K562 (cell line): ENCODE measurements around the gene SGCB. TPM values are rescaled to one million over a fixed set of nuclear protein-coding genes. Genes with fewer than 3 reads are reported as not detected.
A peak's percentile ranks its signal among the peaks of the same experiment; 100 is the strongest.

Experiments used
- ATAC-seq: fragments of 200-7000 bp; cut with Tn5 transposase; 3 replicates; pipeline ENCODE4 v1.9.1; 2020; ENCODE audit warnings: moderate library complexity
- Bru-seq: library from RNA; stranded (reverse); fragments of 400-500 nt; gene quantifications from one replicate; lab custom pipeline; 2021; lab: Mats Ljungman, UMichigan
- BruChase-seq, 2 experiments: library from RNA; stranded (reverse); fragments of 400-500 nt; gene quantifications; one replicate each; lab custom pipeline; 2021; lab: Mats Ljungman, UMichigan
- BruUV-seq: library from RNA; stranded (reverse); fragments of 400-500 nt; replicated peaks from 2 replicates; lab custom pipeline; 2021; lab: Mats Ljungman, UMichigan
- CTCF ChIA-PET: fragments of 300-600 bp; formaldehyde crosslinking; extraction: SDS; loops from one replicate; lab custom pipeline; 2021; ENCODE audit warnings: low intra/inter-chr PET ratio; lab: Yijun Ruan, JAX
- POLR2A ChIA-PET: fragments of 300-600, 350-650 bp; sonication (Branson Sonifier 250); formaldehyde crosslinking; extraction: SDS; loops from one replicate; lab custom pipeline; 2021; ENCODE audit warnings: antibody characterized with exemption, inconsistent platforms; lab: Yijun Ruan, JAX
- DNase-seq, 4 experiments: peaks; one replicate each; pipeline versions ENCODE4 v3.0.0 to v3.0.0-alpha.2; 2011 to 2018; ENCODE audit warnings: low spot score in 3 of 4, mixed read lengths in 3 of 4; ENCODE audit errors: extremely low read depth in 1 of 4
- FAIRE-seq: peaks from 2 replicates; lab custom pipeline; 2011; peaks lifted over from hg19 to GRCh38; lab: Jason Lieb, UNC
- H2AFZ ChIP-seq: 2 replicates; pipeline ENCODE4 v1.6.0; 2011; ENCODE audit warnings: low read depth, low read length, control low read depth, inconsistent platforms
- H3K27ac ChIP-seq: fragments of 200-600 bp; 3 replicates; pipeline ENCODE4 v1.8.0; 2011; ENCODE audit warnings: low read depth, mild to moderate bottlenecking, control low read depth, inconsistent platforms, low read length, moderate library complexity, mixed read lengths; ENCODE audit errors: extremely low read depth
- H3K27me3 ChIP-seq, 2 experiments: fragments of 300-600 bp in 1 of 2; 2 replicates in 1 of 2; 3 replicates in 1 of 2; pipeline versions ENCODE4 v1.6.0 to v1.8.0; 2011; ENCODE audit warnings: inconsistent platforms in 2 of 2, low read length in 2 of 2, mild to moderate bottlenecking in 1 of 2, mixed read lengths in 1 of 2, moderate library complexity in 1 of 2; ENCODE audit not compliant: control insufficient read depth in 2 of 2, insufficient read depth in 2 of 2
- H3K36me3 ChIP-seq: fragments of 300-600 bp; 3 replicates; pipeline ENCODE4 v1.8.0; 2011; ENCODE audit warnings: mild to moderate bottlenecking, low read length, inconsistent platforms; ENCODE audit not compliant: control insufficient read depth, insufficient read depth
- H3K4me1 ChIP-seq, 2 experiments: fragments of 200-600 bp in 1 of 2; replicated peaks in 1 of 2; 2 replicates in 1 of 2; 3 replicates in 1 of 2; pipeline versions ENCODE4 v1.5.1 to v1.8.0; 2011; ENCODE audit warnings: inconsistent platforms in 2 of 2, low read length in 2 of 2, mild to moderate bottlenecking in 1 of 2, mixed read lengths in 1 of 2, moderate library complexity in 1 of 2; ENCODE audit not compliant: control insufficient read depth in 2 of 2, insufficient read depth in 2 of 2
- H3K4me2 ChIP-seq: 2 replicates; pipeline ENCODE4 v1.6.1; 2011; ENCODE audit warnings: low read length, control low read depth, inconsistent platforms, mixed read lengths; ENCODE audit not compliant: insufficient read depth
- H3K4me3 ChIP-seq: fragments of 200-600 bp; sonication (generic), shearing (Covaris generic); 2 replicates; pipeline ENCODE4 v1.5.1; 2016; ENCODE audit warnings: control low read depth, inconsistent platforms
- H3K79me2 ChIP-seq: fragments of 200-600 bp; 3 replicates; pipeline ENCODE4 v1.8.0; 2011; ENCODE audit warnings: low read length, inconsistent platforms; ENCODE audit not compliant: control insufficient read depth, insufficient read depth
- H3K9ac ChIP-seq, 2 experiments: 2 replicates each; pipeline versions ENCODE4 v1.6.0 to v1.6.1; 2011; ENCODE audit warnings: low read depth in 2 of 2, low read length in 2 of 2, control low read depth in 1 of 2, inconsistent platforms in 1 of 2, mild to moderate bottlenecking in 1 of 2, mixed read lengths in 1 of 2; ENCODE audit not compliant: insufficient read depth in 1 of 2
- H3K9me1 ChIP-seq: one replicate; pipeline ENCODE4 v1.6.0; 2011; ENCODE audit warnings: inconsistent platforms, mild to moderate bottlenecking, low read length, moderate library complexity; ENCODE audit not compliant: control insufficient read depth, insufficient read depth
- H3K9me3 ChIP-seq: replicated peaks from 2 replicates; pipeline ENCODE4 v1.5.1; 2011; ENCODE audit warnings: low read depth, low read length, inconsistent platforms; ENCODE audit not compliant: control insufficient read depth, insufficient read depth
- H4K20me1 ChIP-seq: replicated peaks from 2 replicates; pipeline ENCODE4 v1.6.1; 2011; ENCODE audit warnings: low read length, inconsistent platforms, mixed read lengths; ENCODE audit not compliant: control insufficient read depth, insufficient read depth
- CHCHD3 ChIP-seq: fragments of 250-450 bp; sonication (Bioruptor Pico); IDR thresholded peaks from 2 replicates; pipeline ENCODE4 v2.1.2; 2022; ENCODE audit warnings: mild to moderate bottlenecking
- DMBX1 ChIP-seq: fragments of 250-450 bp; sonication (Bioruptor Pico); IDR thresholded peaks from 2 replicates; pipeline ENCODE4 v1.8.0; 2022; ENCODE audit warnings: inconsistent platforms, mild to moderate bottlenecking, moderate library complexity, borderline replicate concordance
- HOXB6 ChIP-seq: fragments of 250-450 bp; sonication (Bioruptor Pico); IDR thresholded peaks from 2 replicates; pipeline ENCODE4 v1.5.1; 2022; ENCODE audit warnings: mild to moderate bottlenecking, borderline replicate concordance
- MCM5 ChIP-seq: fragments of 450-650 bp; IDR thresholded peaks from 2 replicates; pipeline ENCODE4 v1.6.1; 2016; ENCODE audit warnings: low read depth
- NRF1 ChIP-seq, 2 experiments: fragments of 450-650 bp; IDR thresholded peaks in 1 of 2; conservative IDR thresholded peaks in 1 of 2; 2 replicates each; pipeline ENCODE4 v1.6.1; 2014; ENCODE audit warnings: mild to moderate bottlenecking in 2 of 2
- POLR2G ChIP-seq: fragments of 200-400 bp; formaldehyde crosslinking; IDR thresholded peaks from 2 replicates; pipeline ENCODE4 v1.6.1; 2017; ENCODE audit warnings: low read depth, mild to moderate bottlenecking, antibody characterized with exemption, low read length, moderate library complexity
- SMARCC2 ChIP-seq: fragments of 450-650 bp; IDR thresholded peaks from 2 replicates; pipeline ENCODE4 v1.6.1; 2017; ENCODE audit warnings: antibody characterized with exemption, moderate library complexity, mild to moderate bottlenecking, low read depth
- YY1 ChIP-seq, 3 experiments: IDR thresholded peaks; 2 replicates each; pipeline ENCODE4 v1.6.1; 2011; ENCODE audit warnings: low read length in 2 of 3, mild to moderate bottlenecking in 2 of 3, moderate library complexity in 2 of 3, borderline replicate concordance in 1 of 3, control low read depth in 1 of 3, low read depth in 1 of 3; ENCODE audit not compliant: insufficient read depth in 3 of 3, insufficient replicate concordance in 2 of 3, control insufficient read depth in 1 of 3, insufficient read length in 1 of 3; ENCODE audit errors: extremely low read depth in 1 of 3
- WGBS: fragments of 100-300 bp; shearing (Covaris generic); methylation state at CpG from one replicate; pipeline ENCODE4 v1.1.6; 2016; ENCODE audit warnings: low coverage, mixed read lengths; ENCODE audit not compliant: insufficient coverage; ENCODE audit errors: missing lambda C conversion rate; 5-methylcytosine and 5-hydroxymethylcytosine counted together
- in situ Hi-C: fragments of 300-500 bp; cut with MboI; formaldehyde crosslinking; loops from 4 replicates; pipeline ENCODE4 v1.15.0; 2018; ENCODE audit warnings: inconsistent platforms, mixed read lengths
- intact Hi-C: fragments of 100-400 bp; cut with micrococcal nuclease; formaldehyde crosslinking; loops from 2 replicates; pipeline ENCODE4 v1.14.2; 2022
- long read RNA-seq, 3 experiments: library from polyadenylated mRNA in 2 of 3; library from RNA in 1 of 3; unstranded in 2 of 3; stranded (forward) in 1 of 3; transcript quantifications; one replicate each; pipeline ENCODE4 v2.0.0, GENCODE V29; 2019 to 2022
- polyA minus RNA-seq, 3 experiments: library from RNA; depleted of rRNA, polyadenylated mRNA; stranded (reverse); fragments of >200 nt; gene quantifications; 2 replicates each; pipeline ENCODE4 v1.2.3, GENCODE V29; 2011
- polyA plus RNA-seq, 8 experiments: library from polyadenylated mRNA; depleted of rRNA in 4 of 8; stranded (reverse) in 5 of 8; unstranded in 3 of 8; fragments of >200 nt; fragmentation: Nextera tagmentation in 2 of 8; fragmentation: Illumina TruSeq in 1 of 8; extraction: Ambion mirVana in 2 of 8; extraction: Trizol in 1 of 8; gene quantifications; 2 replicates each; pipeline versions ENCODE4 v1.2.1 to v1.2.3, GENCODE V29; 2011 to 2014; ENCODE audit warnings: inconsistent platforms in 1 of 8, missing spikeins in 1 of 8
- total RNA-seq, 7 experiments: library from RNA; depleted of rRNA in 6 of 7; stranded (reverse); fragments of >200 nt in 6 of 7; fragmentation: Illumina TruSeq in 2 of 7; extraction: Trizol in 2 of 7; gene quantifications; 2 replicates each; pipeline versions ENCODE4 v1.2.1 to v1.2.3, GENCODE V29; 2011 to 2021; ENCODE audit warnings: low replicate concordance in 1 of 7

Gene SGCB
- not detected in 2 replicates for total RNA-seq (2011; cell fraction: chromatin; rRNA removed; ENCODE audit: low replicate concordance)
- not detected in 2 replicates for total RNA-seq (2011; cell fraction: nucleolus; rRNA removed)
- 0.15 TPM in 1 of 2 replicates, not detected in the other for total RNA-seq (2011; cell fraction: nucleoplasm; rRNA removed)
- total RNA-seq (2014; rRNA removed) (not detected in 2 replicates), total RNA-seq (2014; rRNA removed; fragmentation: Illumina TruSeq; extraction: Trizol) (0.04 TPM in 1 of 2 replicates, not detected in the other), total RNA-seq (2015; rRNA removed; fragmentation: Illumina TruSeq; extraction: Trizol) (not detected in 2 replicates), total RNA-seq (2021) (0.09 and 0.20 TPM in 2 replicates), polyA plus RNA-seq (2011; rRNA removed) (0.08 and 0.13 TPM in 2 replicates), polyA plus RNA-seq (2014; fragmentation: Illumina TruSeq; extraction: Trizol) (0.08 and 0.09 TPM in 2 replicates), polyA plus RNA-seq (2014; fragmentation: Nextera tagmentation; extraction: Ambion mirVana) (under 1 TPM; 0.01 to 0.06 TPM), polyA plus RNA-seq (2014; rRNA removed) (0.04 TPM in 1 of 2 replicates, not detected in the other), polyA minus RNA-seq (2011; rRNA and poly(A)+ RNA removed) (not detected in 2 replicates), Bru-seq, nascent RNA (percentile 26 among the genes with signal in this experiment), BruChase-seq, experiment 1, labeled RNA remaining after a 2-hour chase (percentile 24 among the genes with signal in this experiment), BruChase-seq, experiment 2, labeled RNA remaining after a 6-hour chase (percentile 22 among the genes with signal in this experiment)
- polyA plus RNA-seq (2011; cell fraction: cytosol; rRNA removed): 0.01 and 0.12 TPM in 2 replicates
- not detected in 2 replicates for polyA plus RNA-seq (2011; cell fraction: nucleus; rRNA removed)
- polyA plus RNA-seq (2012): 0.04 and 0.05 TPM in 2 replicates
- polyA minus RNA-seq (2011; cell fraction: cytosol; rRNA and poly(A)+ RNA removed): not detected in 2 replicates
- polyA minus RNA-seq (2011; cell fraction: nucleus; rRNA and poly(A)+ RNA removed): not detected in 2 replicates
- long read RNA-seq, experiment 1: 0 reads
- long read RNA-seq, experiment 2: 0 reads
- long read RNA-seq, experiment 3: 0 reads

- BruUV-seq: no TSS peak
- Histone ChIP-seq H3K4me2 (no peak within 1 kb of the TSS), H3K4me3 (peak within 1 kb of the TSS; percentile 33), H3K36me3 (no peaks in the 10 kb centered on the region), H3K27me3 (peaks cover 6 to 12% of the 10 kb centered on the region in 2 experiments; a peak in 2 of 5 replicates), H4K20me1 (no peaks in the 10 kb centered on the region), H3K27ac (no peak within 1 kb of the TSS), H3K9me3 (no peaks in the 10 kb centered on the region), H3K9ac (peak within 1 kb of the TSS in 1 of 2 experiments; percentile 17; a peak in 2 of 4 replicates), H2AFZ (peak within 1 kb of the TSS; percentile 71), H3K9me1 (no peaks in the 10 kb centered on the region), H3K79me2 (no peaks in the 10 kb centered on the region), H3K4me1 (peaks cover 0 to 8% of the 10 kb centered on the region in 2 experiments; a peak in 2 of 5 replicates)
- ATAC-seq (peak; percentile 92), DNase-seq (peak; percentile 20 to 39 (median 34)), FAIRE-seq (no peak)
- CTCF ChIA-PET: no interaction called here
- intact Hi-C loops (no loop called here), in situ Hi-C loops (no loop called here)
- WGBS: 34% methylated on average over 15 of the region's 70 CpGs
- POLR2A ChIA-PET: interaction anchor here (0.9 kb wide), 1 partner anchor 9 kb away, joined by 3 read pairs; no protein-coding TSS in a partner anchor
- peak in 2 of 3 experiments; percentile 50 to 61 for TF ChIP-seq YY1 (IDR thresholded peaks at IDR 0.05; ENCODE audit: borderline replicate concordance in 1 of 3, control insufficient read depth in 1 of 3, extremely low read depth in 1 of 3, insufficient read depth in 3 of 3, insufficient read length in 1 of 3, insufficient replicate concordance in 2 of 3, low read depth in 1 of 3, low read length in 2 of 3)
- 0 out of 2 replicates have a peak, but pooled peaks have one; percentile 16 for TF ChIP-seq POLR2G
- TF ChIP-seq DMBX1 (CRISPR knock-in tag): no peak
- no peak for TF ChIP-seq HOXB6 (CRISPR knock-in tag)
- no peak for TF ChIP-seq CHCHD3 (CRISPR knock-in tag)
- no peak for TF ChIP-seq MCM5
- peak; percentile 76 to 78 for TF ChIP-seq NRF1 (conservative IDR thresholded peaks at IDR 0.05 in 1 of 2, IDR thresholded peaks at IDR 0.05 in 1 of 2)
- no peak for TF ChIP-seq SMARCC2
Measured at GRCh38 chr4:52038103-52038912, at the start of gene SGCB. TSS of gene SGCB (minus strand) at chr4:52038299. CDS start at chr4:52038259, 40 bp downstream.
